CD4-positive, alpha-beta T cell (primary cell): ENCODE results near the gene IL13. TPM values are rescaled to one million over a fixed set of nuclear protein-coding genes. Genes with fewer than 3 reads are reported as not detected.

Source experiments
- ATAC-seq: fragments of 200-7000 bp; cut with Tn5 transposase; one replicate; pipeline ENCODE4 v1.10.0; 2022; ENCODE audit warnings: mild to moderate bottlenecking; ENCODE audit not compliant: poor library complexity
- CTCF ChIA-PET: fragments of 350-600 bp; sonication (Branson Sonifier 250); formaldehyde crosslinking; loops from one replicate; lab custom pipeline; 2021; ENCODE audit warnings: antibody characterized with exemption, inconsistent platforms; lab: Charles Lee
- POLR2A ChIA-PET: fragments of 350-600 bp; sonication (Branson Sonifier 250); formaldehyde crosslinking; loops from one replicate; lab custom pipeline; 2021; ENCODE audit warnings: antibody characterized with exemption, inconsistent platforms; lab: Charles Lee
- DNase-seq, 14 experiments: peaks; one replicate each; pipeline ENCODE4 v3.0.0-alpha.2; 2013 to 2020; ENCODE audit warnings: mixed read lengths in 2 of 14
- H3K27ac ChIP-seq, 2 donors: one replicate each; pipeline versions ENCODE4 v1.5.1 to v1.7.0; 2013; ENCODE audit warnings: low read length in 2 of 2, low read depth in 1 of 2, mild to moderate bottlenecking in 1 of 2
- H3K27me3 ChIP-seq, 2 experiments: 1 replicate in 1 of 2; 2 replicates in 1 of 2; pipeline versions ENCODE4 v1.6.1 to v1.7.0; 2013; ENCODE audit warnings: low read length in 2 of 2, control low read depth in 1 of 2, mild to moderate bottlenecking in 1 of 2, moderate library complexity in 1 of 2; ENCODE audit not compliant: insufficient read depth in 2 of 2, control insufficient read depth in 1 of 2
- H3K36me3 ChIP-seq: one replicate; pipeline ENCODE4 v1.6.1; 2013; ENCODE audit warnings: low read length, control low read depth; ENCODE audit not compliant: insufficient read depth
- H3K4me1 ChIP-seq: one replicate; pipeline ENCODE4 v1.6.1; 2013; ENCODE audit warnings: low read length, control low read depth; ENCODE audit not compliant: insufficient read depth
- H3K4me3 ChIP-seq: one replicate; pipeline ENCODE4 v1.5.1; 2013; ENCODE audit warnings: mild to moderate bottlenecking, low read length, moderate library complexity
- H3K9me3 ChIP-seq, 2 experiments: 1 replicate in 1 of 2; 2 replicates in 1 of 2; pipeline versions ENCODE4 v1.6.1 to v1.7.0; 2013; ENCODE audit warnings: low read length in 2 of 2, mild to moderate bottlenecking in 2 of 2, control low read depth in 1 of 2, moderate library complexity in 1 of 2; ENCODE audit not compliant: control insufficient read depth in 1 of 2, insufficient read depth in 1 of 2
- H3K27ac Mint-ChIP-seq: one replicate; pipeline ENCODE4 v1.8.0; 2020; ENCODE audit warnings: mixed read lengths
- H3K27me3 Mint-ChIP-seq: one replicate; pipeline ENCODE4 v1.8.0; 2021; ENCODE audit warnings: mixed read lengths
- H3K36me3 Mint-ChIP-seq: one replicate; pipeline ENCODE4 v1.8.0; 2021; ENCODE audit warnings: low read depth, mixed read lengths
- H3K4me1 Mint-ChIP-seq: one replicate; pipeline ENCODE4 v1.8.0; 2021; ENCODE audit warnings: low read depth, mixed read lengths
- H3K4me3 Mint-ChIP-seq: one replicate; pipeline ENCODE4 v1.8.0; 2020; ENCODE audit warnings: mild to moderate bottlenecking, mixed read lengths
- H3K9me3 Mint-ChIP-seq: one replicate; pipeline ENCODE4 v1.8.0; 2020; ENCODE audit warnings: mixed read lengths
- intact Hi-C, 2 experiments: fragments of 100-400 bp; cut with DNase I in 1 of 2; cut with micrococcal nuclease in 1 of 2; formaldehyde crosslinking; loops; one replicate each; pipeline versions ENCODE4 v1.15.1 to v1.9.0; 2023 to 2025; cut with DNase I, micrococcal nuclease
- total RNA-seq, 174 experiments: library from RNA in 2 of 174; stranded (reverse) in 2 of 174; gene quantifications; one replicate each; pipeline ENCODE4 v1.2.3 and lab custom pipeline; 2021 to 2026
- TF ChIP-seq, protein P1 (sequence below): fragments of 200-600 bp; IDR thresholded peaks from one replicate; pipeline ENCODE4 v1.8.0; 2022; ENCODE audit warnings: antibody characterized with exemption, mild to moderate bottlenecking

Gene IL13
- total RNA-seq, 2 experiments from 2014 or later = 0.17 TPM; not detected in 1

DNA sequence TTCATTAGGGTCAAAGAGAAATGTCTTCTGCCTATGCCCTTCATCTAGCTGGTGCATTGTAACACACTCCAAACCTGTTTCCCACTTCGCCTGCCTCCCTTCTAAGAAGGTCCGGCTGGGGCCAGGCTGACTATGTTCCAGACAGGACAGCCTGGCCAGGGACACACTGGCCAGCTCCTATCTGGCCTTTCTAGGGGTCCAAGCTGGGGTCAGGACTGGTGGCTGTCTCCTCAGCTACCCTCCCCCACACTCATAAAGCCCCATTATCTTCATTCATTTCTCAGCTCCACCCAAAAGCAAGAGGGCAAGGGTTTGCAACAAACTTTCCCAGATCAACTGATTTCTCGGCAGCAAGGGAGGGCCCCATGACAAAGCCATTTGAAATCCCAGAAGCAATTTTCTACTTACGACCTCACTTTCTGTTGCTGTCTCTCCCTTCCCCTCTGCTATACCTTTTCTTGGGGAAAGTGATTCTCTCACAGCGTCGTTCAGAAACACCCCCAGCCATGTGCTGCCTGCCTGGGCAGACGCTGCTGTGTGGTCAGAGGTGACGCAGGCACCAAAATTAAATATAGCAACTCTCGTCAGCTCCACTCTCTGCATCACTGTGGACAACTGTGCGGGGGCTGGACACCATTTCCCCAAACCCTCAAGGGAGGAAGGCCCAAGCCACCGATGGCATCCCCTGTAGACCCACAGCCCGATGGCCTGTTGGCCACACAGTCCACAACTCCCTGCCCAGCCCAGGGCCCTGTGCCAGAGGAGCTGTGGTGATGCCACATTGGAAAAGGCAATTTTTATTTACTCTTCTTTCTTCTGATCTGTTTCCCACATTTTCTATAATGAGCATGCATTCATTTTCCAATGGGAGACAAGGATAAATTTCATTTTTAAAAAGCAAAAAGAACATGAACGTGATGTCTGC is 6.1 kb downstream of the IL13 start:
- Histone ChIP-seq H3K4me1 (peaks cover 22% of the 10 kb centered on the region), H3K4me3 (no peak overlapping the region), H3K27ac (peak overlapping the region in 1 of 2 donors; percentile 57), H3K9me3 (no peaks in the 10 kb centered on the region), H3K27me3 (no peaks in the 10 kb centered on the region), H3K36me3 (no peaks in the 10 kb centered on the region)
- TF ChIP-seq, protein P1, sequence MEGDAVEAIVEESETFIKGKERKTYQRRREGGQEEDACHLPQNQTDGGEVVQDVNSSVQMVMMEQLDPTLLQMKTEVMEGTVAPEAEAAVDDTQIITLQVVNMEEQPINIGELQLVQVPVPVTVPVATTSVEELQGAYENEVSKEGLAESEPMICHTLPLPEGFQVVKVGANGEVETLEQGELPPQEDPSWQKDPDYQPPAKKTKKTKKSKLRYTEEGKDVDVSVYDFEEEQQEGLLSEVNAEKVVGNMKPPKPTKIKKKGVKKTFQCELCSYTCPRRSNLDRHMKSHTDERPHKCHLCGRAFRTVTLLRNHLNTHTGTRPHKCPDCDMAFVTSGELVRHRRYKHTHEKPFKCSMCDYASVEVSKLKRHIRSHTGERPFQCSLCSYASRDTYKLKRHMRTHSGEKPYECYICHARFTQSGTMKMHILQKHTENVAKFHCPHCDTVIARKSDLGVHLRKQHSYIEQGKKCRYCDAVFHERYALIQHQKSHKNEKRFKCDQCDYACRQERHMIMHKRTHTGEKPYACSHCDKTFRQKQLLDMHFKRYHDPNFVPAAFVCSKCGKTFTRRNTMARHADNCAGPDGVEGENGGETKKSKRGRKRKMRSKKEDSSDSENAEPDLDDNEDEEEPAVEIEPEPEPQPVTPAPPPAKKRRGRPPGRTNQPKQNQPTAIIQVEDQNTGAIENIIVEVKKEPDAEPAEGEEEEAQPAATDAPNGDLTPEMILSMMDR = no peak
- POLR2A ChIA-PET = no interaction called here
- no peak overlapping the region for H3K4me3 Mint-ChIP-seq
- no peak overlapping the region for H3K27ac Mint-ChIP-seq
- intact Hi-C loops = no loop called here
- ATAC-seq (no peak), DNase-seq (peak in 1 of 14 experiments; percentile 62)
- H3K9me3 Mint-ChIP-seq = no peaks in the 10 kb centered on the region
- CTCF ChIA-PET = no interaction called here
- no peaks in the 10 kb centered on the region for H3K36me3 Mint-ChIP-seq
- peaks cover 3% of the 10 kb centered on the region for H3K27me3 Mint-ChIP-seq
- H3K4me1 Mint-ChIP-seq = no peaks in the 10 kb centered on the region

DNA sequence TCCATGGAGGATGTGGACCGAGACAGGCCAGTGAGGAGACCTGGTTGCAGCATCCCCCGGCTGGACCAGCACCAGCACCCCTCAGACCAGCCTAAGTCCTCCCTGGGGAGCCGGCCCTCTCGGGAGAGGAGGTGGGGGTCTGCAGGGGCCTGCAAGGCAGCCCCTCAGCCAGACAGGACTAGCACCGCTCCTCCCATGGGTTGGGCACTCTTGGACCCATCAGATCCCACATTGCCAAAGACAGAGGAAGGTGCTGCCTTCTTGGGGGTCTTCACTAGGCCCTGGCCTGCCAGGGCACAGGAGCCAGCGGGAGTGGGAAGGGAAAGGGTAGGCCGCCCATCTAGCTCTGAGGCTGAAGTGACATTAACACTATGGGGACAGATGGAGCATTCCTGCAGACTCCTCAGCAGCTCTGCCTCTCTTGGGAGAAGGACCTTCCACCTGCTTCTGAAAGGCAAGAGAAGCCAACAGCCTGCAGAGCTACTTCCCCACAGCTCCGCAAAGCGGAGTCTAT is 6.8 kb downstream of the IL13 start:
- POLR2A ChIA-PET = no interaction called here
- Mint-ChIP-seq H3K27ac (no peak overlapping the region), H3K27me3 (no peaks in the 10 kb centered on the region), H3K36me3 (no peaks in the 10 kb centered on the region), H3K4me3 (no peak overlapping the region), H3K4me1 (no peaks in the 10 kb centered on the region), H3K9me3 (no peaks in the 10 kb centered on the region)
- Histone ChIP-seq H3K4me3 (no peak overlapping the region), H3K27ac (no peak overlapping the region), H3K4me1 (peaks cover 22% of the 10 kb centered on the region), H3K36me3 (no peaks in the 10 kb centered on the region), H3K9me3 (no peaks in the 10 kb centered on the region), H3K27me3 (no peaks in the 10 kb centered on the region)
- ATAC-seq (no peak), DNase-seq (no peak)
- TF ChIP-seq, protein P1 = no peak
- intact Hi-C loops = no loop called here
- CTCF ChIA-PET = no interaction called here

DNA sequence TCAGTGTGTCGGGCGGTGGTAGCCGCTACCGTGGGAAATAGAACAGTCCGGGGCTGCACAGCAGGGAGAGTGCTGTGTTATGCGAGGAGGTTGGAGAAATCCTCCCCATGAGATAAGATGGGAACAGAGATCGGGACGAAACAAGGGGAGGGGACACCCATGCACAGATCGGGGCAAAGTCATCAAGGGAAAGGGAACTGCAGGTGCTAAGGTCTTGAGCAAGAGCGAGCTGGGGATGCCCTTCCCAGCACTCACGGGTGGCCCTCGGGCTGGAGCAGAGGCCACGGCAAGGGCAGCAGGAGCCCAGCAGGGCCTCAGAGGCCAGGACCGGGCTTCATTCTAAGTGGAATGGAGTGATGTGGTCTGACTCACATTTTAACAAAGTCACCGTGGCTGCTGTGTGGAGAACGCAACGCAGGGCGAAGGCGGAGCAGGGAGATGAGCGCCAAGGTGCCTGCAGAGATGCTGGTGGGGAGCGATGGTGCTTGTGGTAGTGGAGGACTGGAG is 7.7 kb downstream of the IL13 start:
- ATAC-seq = no peak
- Histone ChIP-seq H3K36me3 (no peaks in the 10 kb centered on the region), H3K27me3 (no peaks in the 10 kb centered on the region), H3K4me3 (no peak overlapping the region), H3K4me1 (peaks cover 22% of the 10 kb centered on the region), H3K27ac (no peak overlapping the region), H3K9me3 (no peaks in the 10 kb centered on the region)
- intact Hi-C loops = no loop called here
- H3K9me3 Mint-ChIP-seq = no peaks in the 10 kb centered on the region
- H3K27ac Mint-ChIP-seq = no peak overlapping the region
- ChIA-PET CTCF (no interaction called here), POLR2A (no interaction called here)
- no peaks in the 10 kb centered on the region for H3K4me1 Mint-ChIP-seq
- no peaks in the 10 kb centered on the region for H3K27me3 Mint-ChIP-seq
- TF ChIP-seq, protein P1 = no peak
- H3K36me3 Mint-ChIP-seq = no peaks in the 10 kb centered on the region
- no peak overlapping the region for H3K4me3 Mint-ChIP-seq
- DNase-seq = no peak
